Measurements from ENCODE around the gene PRR9. TPM values are rescaled to one million over a fixed set of nuclear protein-coding genes. Genes with fewer than 3 reads are reported as not detected.
A peak's percentile ranks its signal among the peaks of the same experiment; 100 is the strongest.

PRR9 gene
- total and polyA plus RNA-seq, 8 donors: not detected

DNA sequence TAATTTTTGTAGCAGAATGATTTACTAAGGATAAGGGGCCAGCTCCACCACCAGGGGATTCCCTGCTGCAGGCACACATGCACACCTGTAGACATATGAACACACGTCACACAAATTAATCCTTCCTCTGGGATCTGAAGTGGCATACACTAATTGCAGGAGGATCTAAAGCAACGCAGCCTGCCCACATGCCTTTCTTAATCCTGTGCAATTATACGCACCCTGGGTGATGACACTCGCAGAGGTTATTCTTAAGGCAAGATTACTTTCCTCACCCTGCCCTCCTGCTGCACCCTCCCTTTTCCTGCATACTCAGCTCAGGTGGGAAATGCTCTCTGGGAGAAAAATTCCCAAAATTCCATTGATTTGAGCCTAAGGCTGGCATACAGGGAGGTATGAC, 34.6 kb downstream of the PRR9 start:
- WGBS, 2 donors: 62 to 75% methylated on average over 4 of the region's 4 CpGs
- ATAC-seq (no peak), DNase-seq (no peak), FAIRE-seq (no peak)
- Histone ChIP-seq H3K27me3 (no peaks in the 10 kb centered on the region), H3K4me3 (no peak overlapping the region), H3K9me3 (no peaks in the 10 kb centered on the region), H3K27ac (no peak overlapping the region), H3K36me3 (no peaks in the 10 kb centered on the region), H3K4me1 (no peaks in the 10 kb centered on the region)
- intact Hi-C loops (cut with DNase I): no loop called here
- TF ChIP-seq, protein P1, sequence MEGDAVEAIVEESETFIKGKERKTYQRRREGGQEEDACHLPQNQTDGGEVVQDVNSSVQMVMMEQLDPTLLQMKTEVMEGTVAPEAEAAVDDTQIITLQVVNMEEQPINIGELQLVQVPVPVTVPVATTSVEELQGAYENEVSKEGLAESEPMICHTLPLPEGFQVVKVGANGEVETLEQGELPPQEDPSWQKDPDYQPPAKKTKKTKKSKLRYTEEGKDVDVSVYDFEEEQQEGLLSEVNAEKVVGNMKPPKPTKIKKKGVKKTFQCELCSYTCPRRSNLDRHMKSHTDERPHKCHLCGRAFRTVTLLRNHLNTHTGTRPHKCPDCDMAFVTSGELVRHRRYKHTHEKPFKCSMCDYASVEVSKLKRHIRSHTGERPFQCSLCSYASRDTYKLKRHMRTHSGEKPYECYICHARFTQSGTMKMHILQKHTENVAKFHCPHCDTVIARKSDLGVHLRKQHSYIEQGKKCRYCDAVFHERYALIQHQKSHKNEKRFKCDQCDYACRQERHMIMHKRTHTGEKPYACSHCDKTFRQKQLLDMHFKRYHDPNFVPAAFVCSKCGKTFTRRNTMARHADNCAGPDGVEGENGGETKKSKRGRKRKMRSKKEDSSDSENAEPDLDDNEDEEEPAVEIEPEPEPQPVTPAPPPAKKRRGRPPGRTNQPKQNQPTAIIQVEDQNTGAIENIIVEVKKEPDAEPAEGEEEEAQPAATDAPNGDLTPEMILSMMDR (IDR thresholded peaks at IDR 0.05): no peak

DNA sequence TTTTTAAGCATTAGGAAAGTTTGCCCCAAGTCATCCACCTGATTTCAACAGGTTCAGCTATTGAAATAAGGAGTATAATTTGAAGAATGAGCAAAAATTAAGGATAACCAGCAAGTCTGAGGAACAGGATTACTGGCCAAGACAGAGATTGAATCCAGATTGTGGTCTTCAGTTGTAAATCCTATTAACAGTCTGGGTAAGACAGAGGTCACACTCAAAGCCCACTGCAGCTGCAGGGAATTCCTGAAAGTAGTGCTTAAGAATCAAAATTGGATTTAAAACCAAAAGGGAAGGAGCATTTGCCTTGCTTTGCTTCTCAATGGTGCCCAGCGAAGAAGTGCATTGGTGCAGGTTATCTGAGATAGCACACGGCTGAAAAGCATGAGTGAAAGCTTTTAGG, 35.7 kb downstream of the PRR9 start:
- no peak overlapping the region for H3K4me3 ChIP-seq
- no peaks in the 10 kb centered on the region for H3K9me3 ChIP-seq
- TF ChIP-seq, protein P1 (IDR thresholded peaks at IDR 0.05): no peak
- no peaks in the 10 kb centered on the region for H3K4me1 ChIP-seq
- intact Hi-C loops (cut with DNase I): no loop called here
- no peaks in the 10 kb centered on the region for H3K27me3 ChIP-seq
- H3K36me3 ChIP-seq: no peaks in the 10 kb centered on the region
- WGBS, 2 donors: 40 to 82% methylated on average over 2 of the region's 2 CpGs
- FAIRE-seq: no peak
- no peak for DNase-seq
- H3K27ac ChIP-seq: no peak overlapping the region
- no peak for ATAC-seq

- Histone ChIP-seq H3K27ac (no peak overlapping the region), H3K4me3 (no peak overlapping the region), H3K9me3 (no peaks in the 10 kb centered on the region), H3K36me3 (no peaks in the 10 kb centered on the region), H3K27me3 (no peaks in the 10 kb centered on the region), H3K4me1 (no peaks in the 10 kb centered on the region)
- 22 to 25% methylated on average over 1 of the region's 1 CpG for WGBS, 2 donors
- ATAC-seq (no peak), DNase-seq (no peak), FAIRE-seq (no peak)
- TF ChIP-seq, protein P1 (IDR thresholded peaks at IDR 0.05): no peak
- intact Hi-C loops (cut with DNase I): no loop called here
Observed at GRCh38 chr1:153253693-153254092, 36.3 kb downstream of the PRR9 start.

DNA sequence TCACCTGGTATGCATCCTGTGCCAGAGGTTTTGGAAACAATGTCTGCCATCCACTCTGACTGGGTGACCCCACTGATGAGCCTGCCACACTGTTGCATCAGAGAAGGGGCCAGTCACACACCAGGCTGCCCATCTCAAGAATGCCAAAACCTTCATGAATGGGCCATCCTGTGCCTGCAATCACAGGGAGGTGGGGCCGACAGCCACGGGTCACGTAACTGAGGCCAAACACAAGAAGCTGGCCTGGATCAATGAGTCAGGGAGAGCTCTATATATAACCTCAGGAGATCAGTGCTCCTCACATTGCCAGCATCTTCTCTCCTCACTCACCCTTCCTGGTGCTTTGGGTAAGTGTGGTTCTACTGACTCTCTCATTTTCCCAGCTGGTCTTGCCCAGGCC, 42.0 kb downstream of the PRR9 start, which contains the start of gene LORICRIN:
LORICRIN (plus strand) TSS at position 301 of the 400 bp plus-strand sequence. CDS start 1,263 bp downstream, outside the sequence.
- Histone ChIP-seq H3K9me3 (no peaks in the 10 kb centered on the region), H3K4me3 (no peak within 1 kb of the TSS), H3K27me3 (peaks cover 0 to 17% (median 7%) of the 10 kb centered on the region in 4 donors), H3K4me1 (peaks cover 0 to 4% (median 4%) of the 10 kb centered on the region in 3 donors), H3K27ac (no peak within 1 kb of the TSS), H3K36me3 (no peaks in the 10 kb centered on the region)
- ATAC-seq (no peak), FAIRE-seq (no peak), DNase-seq (no peak)
- intact Hi-C loops (cut with DNase I): no loop called here
- TF ChIP-seq, protein P1 (IDR thresholded peaks at IDR 0.05): no peak
- 72 to 83% methylated on average over 3 of the region's 3 CpGs for WGBS, 2 donors

DNA sequence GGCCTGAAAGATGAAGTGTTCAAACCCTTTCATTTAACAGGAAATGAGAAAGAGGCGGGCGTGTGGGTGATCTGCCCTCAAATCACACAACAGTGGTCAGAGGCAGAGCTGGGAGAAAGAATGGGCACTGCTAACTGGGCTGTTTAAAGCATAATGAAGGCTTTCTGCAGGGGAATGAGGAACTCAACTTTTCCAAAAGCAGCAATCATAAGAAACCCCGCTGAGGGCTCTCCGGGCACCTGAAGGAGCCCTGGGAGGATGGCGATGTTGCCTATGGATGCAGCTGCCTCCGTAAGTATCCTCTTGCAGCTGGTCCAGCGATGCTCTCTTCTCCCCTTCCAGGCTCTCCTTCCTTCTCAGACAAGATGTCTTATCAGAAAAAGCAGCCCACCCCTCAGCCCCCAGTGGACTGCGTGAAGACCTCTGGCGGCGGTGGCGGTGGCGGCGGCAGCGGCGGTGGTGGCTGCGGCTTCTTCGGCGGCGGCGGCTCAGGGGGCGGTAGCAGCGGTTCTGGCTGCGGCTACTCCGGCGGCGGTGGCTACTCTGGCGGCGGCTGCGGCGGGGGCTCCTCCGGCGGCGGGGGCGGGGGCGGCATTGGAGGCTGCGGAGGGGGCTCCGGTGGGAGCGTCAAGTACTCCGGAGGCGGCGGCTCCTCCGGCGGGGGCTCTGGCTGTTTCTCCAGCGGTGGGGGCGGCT, 43.3 kb downstream of the PRR9 start:
- Histone ChIP-seq H3K36me3 (no peaks in the 10 kb centered on the region), H3K4me1 (peaks cover 0 to 4% (median 4%) of the 10 kb centered on the region in 3 donors), H3K27me3 (peaks cover 0 to 30% (median 9%) of the 10 kb centered on the region in 4 donors), H3K4me3 (peak overlapping the region in 2 of 4 donors; percentile 27 to 48), H3K27ac (no peak overlapping the region), H3K9me3 (no peaks in the 10 kb centered on the region)
- 15 to 17% methylated on average over 42 to 45 of the region's 45 CpGs for WGBS, 2 donors
- DNase-seq: peak in 1 of 6 donors; percentile 60
- intact Hi-C loops (cut with DNase I): no loop called here
- ATAC-seq: peak in 1 of 4 donors; percentile 32
- TF ChIP-seq, protein P1 (IDR thresholded peaks at IDR 0.05): no peak
- FAIRE-seq: no peak

All from pancreas (tissue), 10 donors.